Germinal center (tissue), 1 donor: ENCODE results near the gene RRBP1.
A peak's percentile ranks its signal among the peaks of the same experiment; 100 is the strongest.

Experiments
- DNase-seq: peaks from one replicate; pipeline ENCODE4 v3.0.0; 2012; ENCODE audit warnings: mixed read lengths, low spot score

The RRBP1 gene

GRCh38 chr20:17648791-17649730 lies 33.0 kb downstream of the RRBP1 start:
- peak; percentile 73 for DNase-seq

DNA sequence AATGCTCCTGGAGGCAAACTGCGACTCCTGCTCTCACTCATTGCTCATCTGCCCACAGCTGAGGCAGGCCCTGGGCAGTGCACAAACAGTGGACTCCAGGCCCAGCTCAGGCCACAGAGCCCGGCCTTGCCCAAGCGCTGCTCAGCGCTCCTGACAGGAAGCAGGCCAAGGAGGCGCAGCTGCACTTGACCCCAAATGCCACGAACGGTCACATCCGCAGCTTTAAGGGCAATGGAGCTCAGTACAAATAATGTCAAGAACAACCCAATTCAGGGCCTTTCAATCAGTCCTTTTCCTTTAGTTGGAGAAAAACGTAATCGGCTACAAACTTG lies 33.8 kb downstream of the RRBP1 start:
- no peak for DNase-seq

GRCh38 chr20:17647391-17648314 lies 34.4 kb downstream of the RRBP1 start:
- no peak for DNase-seq

- DNase-seq = no peak
These were observed 35.1 kb downstream of the RRBP1 start for GRCh38 chr20:17646961-17647301.

GRCh38 chr20:17646209-17646960 lies 35.7 kb downstream of the RRBP1 start:
- DNase-seq = no peak

DNA sequence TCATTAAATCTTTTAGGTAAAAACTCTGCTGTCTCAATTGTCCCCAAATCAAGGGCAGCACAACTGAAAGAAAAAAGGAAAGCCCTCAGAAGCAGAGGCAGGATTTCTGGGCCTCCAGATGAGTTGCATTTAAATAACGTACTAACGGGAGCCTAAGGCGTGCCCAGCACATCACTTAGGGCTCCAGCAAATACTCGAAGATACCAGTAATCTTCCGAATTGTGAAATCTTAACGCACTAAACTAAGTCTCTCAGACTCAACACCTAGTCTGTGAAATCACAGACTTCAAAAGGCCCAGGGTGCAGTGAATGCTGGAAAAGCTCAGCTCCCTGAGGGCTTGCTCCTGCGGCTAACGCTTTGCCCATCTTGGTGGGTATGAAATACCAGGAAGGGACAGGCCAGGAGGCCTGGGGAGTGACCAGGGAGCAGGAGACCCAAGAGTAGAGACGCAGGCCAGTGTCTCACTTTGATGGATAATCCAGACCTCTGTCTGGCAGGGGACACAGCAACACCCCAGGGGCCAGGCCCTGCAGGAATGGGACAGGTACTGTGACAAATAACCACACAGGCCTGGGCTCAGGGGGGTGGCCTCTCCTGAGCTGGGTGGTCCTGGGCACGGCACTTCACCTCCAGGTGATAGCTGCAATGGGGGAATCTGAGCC lies 36.4 kb downstream of the RRBP1 start:
- no peak for DNase-seq

DNA sequence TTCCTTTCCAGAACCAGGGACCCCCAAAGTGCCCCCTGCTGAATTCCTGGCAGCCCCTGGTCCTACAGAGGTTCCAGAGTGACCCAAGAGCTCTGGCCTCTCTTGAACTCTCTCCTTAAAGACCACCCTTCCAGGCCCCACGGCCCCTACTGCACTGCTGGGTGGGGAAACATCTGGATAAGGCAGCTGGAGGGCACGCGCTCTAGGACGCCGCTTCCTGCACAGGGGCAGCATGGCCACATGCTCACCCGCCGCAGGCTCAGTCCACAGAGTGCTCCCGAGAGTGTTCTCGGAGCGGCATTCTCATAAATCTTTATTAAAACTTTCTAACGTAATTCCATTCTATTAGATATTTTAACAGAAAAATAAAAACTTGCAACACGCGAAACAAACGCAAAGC lies 37.0 kb downstream of the RRBP1 start:
- DNase-seq = no peak

GRCh38 chr20:17644451-17644850 lies 37.6 kb downstream of the RRBP1 start:
- no peak for DNase-seq

- DNase-seq = no peak
These were observed 38.4 kb downstream of the RRBP1 start for GRCh38 chr20:17643531-17644188.

DNA sequence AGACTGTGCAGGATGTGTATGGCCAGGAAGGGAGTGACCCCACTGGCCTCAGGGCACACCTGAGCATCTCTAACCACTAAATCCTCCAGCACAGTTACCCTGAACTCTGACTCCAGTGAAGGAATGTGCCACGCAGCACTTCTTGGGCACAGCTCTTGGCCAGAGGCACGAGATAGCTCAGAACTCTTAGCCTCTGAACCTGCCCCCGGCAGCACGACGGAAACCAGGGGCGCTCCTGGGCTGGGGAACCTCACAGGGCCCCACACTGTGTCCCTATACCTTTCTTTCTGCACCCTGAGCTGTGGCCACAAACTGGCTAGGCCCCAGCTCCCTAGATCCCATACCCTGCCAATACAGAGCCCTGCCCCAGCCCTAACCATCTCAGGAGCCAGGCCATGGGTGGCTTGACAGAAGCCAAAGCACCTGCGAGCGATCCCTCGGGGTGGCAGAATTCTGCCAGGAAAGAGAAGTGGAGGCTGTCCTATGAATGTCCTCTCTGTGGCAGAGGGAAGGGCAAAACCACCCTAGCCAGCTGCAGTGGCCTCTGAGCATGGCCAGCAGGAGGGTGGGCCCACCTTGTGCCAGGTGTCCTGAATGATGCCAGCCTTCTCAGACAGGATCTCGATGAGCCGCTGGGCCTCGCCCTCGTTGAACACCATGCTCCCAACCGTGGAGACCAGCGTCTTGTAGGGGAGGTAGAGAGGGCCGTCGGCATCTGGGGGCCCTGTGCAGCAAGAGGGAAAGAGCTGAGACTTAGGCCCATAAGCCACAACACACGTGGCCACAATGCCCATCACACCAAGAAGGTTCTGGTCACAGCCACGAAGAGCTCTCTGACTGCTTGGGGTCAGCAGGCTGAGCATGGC lies 39.4 kb downstream of the RRBP1 start:
- no peak for DNase-seq

DNA sequence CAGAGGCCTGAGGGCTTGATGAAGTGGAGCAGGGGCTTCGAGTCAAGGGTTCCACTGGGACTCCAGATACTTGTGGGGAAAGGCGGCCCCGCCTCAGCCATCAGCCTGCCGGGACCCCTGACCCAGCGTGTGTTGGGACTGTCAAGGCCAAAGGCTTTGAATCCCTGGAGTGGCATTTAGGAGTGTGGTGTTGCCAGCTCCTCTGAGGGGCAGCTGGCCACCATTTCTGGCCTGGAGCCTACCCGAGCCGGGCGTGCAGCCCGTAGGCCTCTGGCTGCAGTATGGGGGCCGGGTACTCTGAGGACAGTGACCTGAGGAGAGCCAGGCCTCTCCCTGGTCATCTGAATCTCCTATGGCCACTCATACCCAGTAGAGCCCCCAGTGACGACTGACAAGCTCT lies 40.0 kb downstream of the RRBP1 start:
- DNase-seq = no peak

DNA sequence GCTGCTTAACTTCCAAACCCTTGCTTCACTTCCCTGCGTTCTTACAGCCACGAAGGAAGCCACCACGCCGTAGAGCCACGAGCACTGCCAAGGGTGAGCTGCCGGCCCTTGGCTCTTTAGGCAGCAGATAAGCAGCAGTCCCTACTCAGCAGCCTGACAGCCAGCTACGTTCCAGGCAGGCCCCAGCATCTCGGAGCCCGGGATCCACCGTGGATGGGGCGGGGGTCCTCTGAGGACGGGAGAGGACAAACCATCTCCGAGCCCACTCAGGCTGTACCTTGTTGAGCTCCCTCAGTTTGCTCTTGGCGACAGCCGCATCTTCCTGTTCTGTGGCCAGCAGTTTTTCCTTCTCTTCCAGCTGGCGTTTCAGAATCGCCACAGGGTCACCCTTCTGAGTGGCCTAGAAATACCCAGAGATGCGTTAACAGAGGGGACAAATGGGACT lies 40.5 kb downstream of the RRBP1 start:
- no peak for DNase-seq

DNA sequence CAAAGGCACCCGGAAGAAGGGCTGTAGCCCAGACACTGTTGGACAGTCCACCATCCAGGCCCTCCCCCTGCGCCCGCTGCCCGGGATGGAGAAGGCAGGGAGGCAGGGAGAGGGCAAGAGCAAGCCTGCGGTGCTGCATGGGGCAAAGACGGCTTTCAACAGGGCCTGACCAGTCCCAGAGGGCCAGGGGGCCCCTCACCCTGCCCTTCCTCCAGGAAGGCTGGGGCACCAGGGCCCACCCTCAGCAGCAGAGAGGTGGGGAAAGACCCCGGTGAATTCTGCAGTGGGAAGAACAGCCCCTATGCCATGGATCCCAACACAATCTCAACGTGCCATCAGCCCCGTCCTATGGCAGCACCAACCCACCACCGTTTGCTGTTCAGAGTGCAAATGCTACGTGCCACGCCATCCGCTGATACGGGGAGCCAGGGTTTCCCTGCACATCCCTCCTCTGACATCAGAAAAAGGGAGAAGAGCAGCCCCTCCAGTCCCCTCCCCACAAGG lies 41.1 kb downstream of the RRBP1 start:
- no peak for DNase-seq

GRCh38 chr20:17640146-17640874 lies 41.7 kb downstream of the RRBP1 start:
- no peak for DNase-seq

DNA sequence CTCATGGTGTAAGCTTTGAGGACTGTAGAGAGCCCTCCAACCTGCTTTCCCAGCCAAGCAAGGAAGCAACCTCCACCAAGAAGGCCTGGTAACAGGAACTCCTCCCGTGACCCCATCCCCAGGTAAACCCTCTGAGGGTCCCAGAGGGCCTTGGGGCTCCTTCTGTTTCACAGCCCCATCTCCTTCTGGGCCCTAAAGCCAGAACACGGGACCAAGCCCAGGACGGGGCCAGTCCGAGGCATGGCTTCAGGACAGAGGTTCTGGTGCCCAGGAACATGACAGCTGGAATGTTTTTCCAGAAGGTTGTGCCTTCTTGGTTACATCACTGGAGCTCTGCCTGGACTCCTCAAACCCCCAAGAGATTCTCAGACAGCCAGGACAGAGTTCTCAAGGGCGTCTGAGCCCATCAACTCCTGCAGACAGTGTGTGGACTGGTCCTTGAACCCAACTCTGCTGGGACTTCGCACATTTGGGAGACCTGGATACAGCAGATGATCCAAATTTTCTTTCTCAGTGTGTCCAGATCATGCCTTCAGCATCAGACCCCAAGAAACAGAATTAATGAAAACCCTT lies 43.1 kb downstream of the RRBP1 start:
- DNase-seq = no peak

GRCh38 chr20:17637985-17638640 lies 43.9 kb downstream of the RRBP1 start:
- DNase-seq = no peak

- no peak for DNase-seq
These were observed 44.6 kb downstream of the RRBP1 start for GRCh38 chr20:17637413-17637780.
